Osteocyte (in vitro differentiated cells): ENCODE results near the gene PROB1. TPM values are rescaled to one million over a fixed set of nuclear protein-coding genes. Genes with fewer than 3 reads are reported as not detected.

Source experiments
- DNase-seq: peaks from one replicate; pipeline ENCODE4 v3.0.0; 2021; ENCODE audit warnings: mixed read lengths; ENCODE audit not compliant: unreplicated experiment; ENCODE audit errors: extremely low spot score
- H3K27ac Mint-ChIP-seq: one replicate; pipeline ENCODE4 v1.8.0; 2021; ENCODE audit warnings: mild to moderate bottlenecking, mixed read lengths; ENCODE audit not compliant: unreplicated experiment
- H3K27me3 Mint-ChIP-seq: one replicate; pipeline ENCODE4 v1.8.0; 2021; ENCODE audit warnings: mixed read lengths; ENCODE audit not compliant: unreplicated experiment
- H3K36me3 Mint-ChIP-seq: one replicate; pipeline ENCODE4 v1.8.0; 2021; ENCODE audit warnings: mixed read lengths; ENCODE audit not compliant: unreplicated experiment
- H3K4me1 Mint-ChIP-seq: one replicate; pipeline ENCODE4 v1.8.0; 2021; ENCODE audit warnings: mixed read lengths; ENCODE audit not compliant: unreplicated experiment
- H3K4me3 Mint-ChIP-seq: one replicate; pipeline ENCODE4 v1.8.0; 2021; ENCODE audit warnings: mild to moderate bottlenecking, moderate library complexity, mixed read lengths; ENCODE audit not compliant: unreplicated experiment
- H3K9me3 Mint-ChIP-seq: one replicate; pipeline ENCODE4 v1.8.0; 2021; ENCODE audit warnings: mixed read lengths; ENCODE audit not compliant: unreplicated experiment
- total RNA-seq: library from RNA; stranded (reverse); gene quantifications from 2 replicates; pipeline ENCODE4 v1.2.1, GENCODE V29; 2021
- TF ChIP-seq, protein P1 (sequence below): fragments of 200-600 bp; sonication (generic); IDR thresholded peaks from 2 replicates; pipeline ENCODE4 v1.5.0; 2021; ENCODE audit warnings: antibody characterized with exemption, mild to moderate bottlenecking, moderate library complexity

The PROB1 gene
- total RNA-seq, 1 donor from 2014 or later, result 1.5 TPM

DNA sequence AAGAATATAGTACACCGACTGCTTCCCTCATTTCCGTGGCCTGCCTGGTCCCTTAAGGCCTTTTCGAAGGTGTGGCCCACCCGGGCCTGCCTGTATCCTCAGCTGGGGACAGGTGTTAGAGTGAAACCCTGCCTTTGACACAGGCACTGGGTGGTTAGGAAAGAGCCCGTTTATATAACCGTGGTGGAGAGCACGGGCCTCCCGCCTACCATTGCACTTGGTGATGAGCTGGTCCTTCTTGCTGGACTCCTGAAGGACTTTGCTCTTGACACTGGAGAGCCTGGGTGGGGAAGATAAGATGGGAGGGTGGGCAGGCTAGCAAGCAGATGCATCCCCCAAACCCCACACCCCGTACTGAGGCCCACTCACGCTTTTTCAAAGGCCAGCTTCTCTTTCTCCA lies 6.6 kb upstream of the PROB1 start:
- Mint-ChIP-seq H3K4me1 (peaks cover 33% of the 10 kb centered on the region), H3K27me3 (no peaks in the 10 kb centered on the region), H3K9me3 (no peaks in the 10 kb centered on the region), H3K36me3 (peaks cover 6% of the 10 kb centered on the region), H3K27ac (no peak overlapping the region), H3K4me3 (no peak overlapping the region)
- TF ChIP-seq, protein P1, sequence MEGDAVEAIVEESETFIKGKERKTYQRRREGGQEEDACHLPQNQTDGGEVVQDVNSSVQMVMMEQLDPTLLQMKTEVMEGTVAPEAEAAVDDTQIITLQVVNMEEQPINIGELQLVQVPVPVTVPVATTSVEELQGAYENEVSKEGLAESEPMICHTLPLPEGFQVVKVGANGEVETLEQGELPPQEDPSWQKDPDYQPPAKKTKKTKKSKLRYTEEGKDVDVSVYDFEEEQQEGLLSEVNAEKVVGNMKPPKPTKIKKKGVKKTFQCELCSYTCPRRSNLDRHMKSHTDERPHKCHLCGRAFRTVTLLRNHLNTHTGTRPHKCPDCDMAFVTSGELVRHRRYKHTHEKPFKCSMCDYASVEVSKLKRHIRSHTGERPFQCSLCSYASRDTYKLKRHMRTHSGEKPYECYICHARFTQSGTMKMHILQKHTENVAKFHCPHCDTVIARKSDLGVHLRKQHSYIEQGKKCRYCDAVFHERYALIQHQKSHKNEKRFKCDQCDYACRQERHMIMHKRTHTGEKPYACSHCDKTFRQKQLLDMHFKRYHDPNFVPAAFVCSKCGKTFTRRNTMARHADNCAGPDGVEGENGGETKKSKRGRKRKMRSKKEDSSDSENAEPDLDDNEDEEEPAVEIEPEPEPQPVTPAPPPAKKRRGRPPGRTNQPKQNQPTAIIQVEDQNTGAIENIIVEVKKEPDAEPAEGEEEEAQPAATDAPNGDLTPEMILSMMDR, result no peak
- DNase-seq, result no peak

DNA sequence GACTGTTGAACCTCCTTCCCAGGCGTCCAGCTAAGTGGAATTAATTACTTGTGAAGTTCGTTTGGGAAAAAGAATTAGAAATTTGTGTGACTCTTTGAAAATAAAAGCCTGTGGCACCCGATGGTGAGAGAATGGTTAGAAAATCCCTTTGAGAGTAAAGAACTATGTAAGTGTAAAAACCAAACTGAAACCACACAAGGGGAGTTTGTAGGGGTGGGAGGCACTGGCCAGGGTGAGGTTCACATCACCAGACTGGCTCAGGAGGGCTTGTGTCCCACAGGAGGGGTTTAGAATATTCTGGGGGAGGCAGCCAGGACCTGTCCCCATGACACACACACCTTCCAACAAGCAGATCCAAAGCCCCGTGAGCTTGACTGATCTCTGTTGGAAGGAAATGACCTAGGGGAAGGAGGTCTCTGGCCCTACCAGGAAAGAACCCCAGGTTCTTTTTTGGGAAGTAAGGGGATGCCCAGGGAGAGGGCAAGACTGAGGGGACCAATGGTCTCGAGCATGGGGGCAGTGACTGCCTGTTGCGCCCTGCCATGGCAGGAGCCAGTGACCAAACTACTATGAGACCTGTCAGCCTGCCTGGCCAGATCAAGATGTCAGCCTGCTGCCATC lies 4.7 kb upstream of the PROB1 start:
- no peaks in the 10 kb centered on the region for H3K27me3 Mint-ChIP-seq
- H3K4me1 Mint-ChIP-seq, result peaks cover 24% of the 10 kb centered on the region
- H3K27ac Mint-ChIP-seq, result no peak overlapping the region
- H3K9me3 Mint-ChIP-seq, result no peaks in the 10 kb centered on the region
- DNase-seq, result no peak
- H3K36me3 Mint-ChIP-seq, result peaks cover 6% of the 10 kb centered on the region
- no peak overlapping the region for H3K4me3 Mint-ChIP-seq
- TF ChIP-seq, protein P1, result no peak

DNA sequence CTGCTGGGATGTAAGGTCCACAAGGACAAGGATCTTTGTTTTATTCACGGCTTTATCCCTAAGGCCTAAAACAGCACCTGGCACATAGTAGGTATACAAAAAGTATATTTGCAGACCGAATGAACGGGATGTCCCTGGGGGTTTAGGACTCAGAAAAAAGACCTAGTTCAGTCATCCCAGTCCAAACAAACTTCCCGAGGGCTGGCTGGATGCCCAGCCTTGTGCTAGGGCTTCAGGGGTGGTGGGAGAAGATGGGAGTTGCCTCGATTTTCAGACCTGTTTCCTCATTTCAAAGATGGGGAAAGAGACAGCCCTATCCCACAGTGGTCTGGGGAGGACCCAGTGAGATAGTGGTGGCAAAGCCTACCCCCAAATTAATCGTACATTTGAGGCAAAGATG lies 3.0 kb upstream of the PROB1 start:
- Mint-ChIP-seq H3K27ac (no peak overlapping the region), H3K4me3 (no peak overlapping the region), H3K4me1 (peaks cover 17% of the 10 kb centered on the region), H3K36me3 (peaks cover 6% of the 10 kb centered on the region), H3K9me3 (no peaks in the 10 kb centered on the region), H3K27me3 (no peaks in the 10 kb centered on the region)
- TF ChIP-seq, protein P1, result no peak
- no peak for DNase-seq

DNA sequence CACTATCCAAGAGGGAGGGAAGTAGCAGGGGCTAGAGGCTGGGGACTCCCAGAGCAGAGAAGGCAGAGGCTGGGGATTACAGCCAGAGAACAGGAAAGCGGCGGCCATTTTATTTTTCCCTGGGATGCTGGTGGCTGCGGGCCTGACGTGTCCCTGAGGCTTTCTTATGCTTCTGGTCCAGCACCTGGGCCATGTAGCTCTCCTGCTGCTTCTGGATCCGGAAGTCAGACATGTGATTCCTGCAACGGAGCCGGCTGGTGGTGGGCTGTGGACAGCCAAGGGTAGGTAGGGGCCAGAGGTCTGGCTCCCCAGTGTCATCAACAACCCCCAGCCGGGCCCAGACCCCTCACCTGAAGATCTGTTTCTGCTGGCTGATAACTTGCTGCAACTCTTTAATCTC lies 1.8 kb upstream of the PROB1 start:
- DNase-seq, result no peak

DNA sequence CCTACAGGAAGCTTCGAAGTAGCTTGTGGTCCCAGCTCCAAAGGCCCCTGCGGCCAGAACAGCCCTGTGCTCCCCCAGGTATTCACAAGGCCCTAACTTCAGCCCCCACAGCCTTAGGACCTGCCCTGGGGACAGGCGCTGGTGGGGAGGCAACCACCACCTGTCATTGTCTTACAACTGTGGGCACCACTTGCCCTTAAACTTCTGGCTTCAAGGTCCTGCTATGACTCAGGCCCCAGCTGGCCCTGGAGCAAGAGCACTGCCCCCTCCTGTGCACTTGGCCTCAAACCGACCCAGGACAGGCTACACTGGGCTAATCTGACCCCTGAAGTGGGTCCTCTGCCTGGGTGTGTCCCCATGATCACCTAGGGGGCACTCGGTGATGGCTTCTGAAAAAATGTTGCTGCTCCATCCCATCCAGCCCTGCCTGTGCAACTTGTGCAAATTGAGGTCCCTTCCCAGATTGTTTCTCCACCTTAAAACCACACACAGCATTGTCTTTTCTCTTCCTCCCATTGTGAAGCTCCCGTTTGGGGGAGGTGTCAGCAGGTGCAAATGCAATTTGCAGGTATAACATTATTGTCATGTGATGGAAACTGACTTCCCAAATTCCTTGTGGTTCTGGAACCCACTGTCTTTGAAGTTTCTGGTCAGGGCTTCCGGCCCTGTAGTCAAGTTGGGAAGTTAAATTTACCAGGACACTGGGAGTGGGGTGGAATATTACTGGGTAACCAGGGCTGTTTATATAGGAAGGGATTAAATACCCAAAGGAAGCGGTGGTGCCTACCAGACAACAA lies 1.1 kb upstream of the PROB1 start:
- Mint-ChIP-seq H3K27ac (no peak overlapping the region), H3K4me3 (no peak overlapping the region), H3K36me3 (peaks cover 6% of the 10 kb centered on the region), H3K9me3 (no peaks in the 10 kb centered on the region), H3K4me1 (peaks cover 24% of the 10 kb centered on the region), H3K27me3 (no peaks in the 10 kb centered on the region)
- TF ChIP-seq, protein P1, result no peak
- no peak for DNase-seq

More for the DNA sequence above, 1.8 kb upstream of the PROB1 start:
- TF ChIP-seq, protein P1, result no peak
- Mint-ChIP-seq H3K4me1 (peaks cover 19% of the 10 kb centered on the region), H3K36me3 (peaks cover 6% of the 10 kb centered on the region), H3K27ac (no peak overlapping the region), H3K27me3 (no peaks in the 10 kb centered on the region), H3K4me3 (no peak overlapping the region), H3K9me3 (no peaks in the 10 kb centered on the region)
